ENCODE data around the gene ATAD2B. TPM values are rescaled to one million over a fixed set of nuclear protein-coding genes. Genes with fewer than 3 reads are reported as not detected.
"Not testable (repeated sequence)": the region's sequence is repeated elsewhere in the genome, so short reads cannot be mapped to it uniquely, and the experiment has no call there.

The ATAD2B gene
- total RNA-seq, 1 experiment from 2014 or later, result 8.6 TPM

DNA sequence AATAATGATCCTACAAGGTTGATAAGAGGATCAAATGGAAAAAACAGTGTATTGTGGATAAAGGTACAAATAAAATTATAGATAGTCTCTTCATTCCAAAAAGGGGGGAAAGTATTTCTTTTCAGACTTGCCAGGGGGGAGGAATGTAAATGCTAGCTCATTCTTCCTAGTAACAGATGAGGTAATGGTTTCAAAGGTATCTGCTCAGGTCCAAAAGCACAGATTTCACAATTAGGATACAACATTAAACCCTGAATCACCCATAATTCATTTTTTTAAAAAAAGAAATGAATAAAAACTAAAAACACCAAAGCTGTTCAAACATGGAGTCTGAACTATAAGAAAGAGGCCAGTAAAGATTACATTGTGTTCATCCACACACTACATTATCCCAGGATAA is 142.0 kb downstream of the ATAD2B start:
- no peak overlapping the region for H3K9ac ChIP-seq (ENCODE audit: low read length)
- H3K36me3 ChIP-seq (ENCODE audit: low read depth, low read length), result no peaks in the 10 kb centered on the region
- no peaks in the 10 kb centered on the region for H4K20me1 ChIP-seq (ENCODE audit: low read length)
- no peak overlapping the region for H3K4me2 ChIP-seq (ENCODE audit: low read length)
- TF ChIP-seq EZH2phosphoT487 (IDR thresholded peaks at IDR 0.05; ENCODE audit: borderline replicate concordance, low read length) (no peak), EZH2 (IDR thresholded peaks at IDR 0.05; ENCODE audit: low read length, unreplicated experiment) (no peak)
- TF ChIP-seq, protein P1, sequence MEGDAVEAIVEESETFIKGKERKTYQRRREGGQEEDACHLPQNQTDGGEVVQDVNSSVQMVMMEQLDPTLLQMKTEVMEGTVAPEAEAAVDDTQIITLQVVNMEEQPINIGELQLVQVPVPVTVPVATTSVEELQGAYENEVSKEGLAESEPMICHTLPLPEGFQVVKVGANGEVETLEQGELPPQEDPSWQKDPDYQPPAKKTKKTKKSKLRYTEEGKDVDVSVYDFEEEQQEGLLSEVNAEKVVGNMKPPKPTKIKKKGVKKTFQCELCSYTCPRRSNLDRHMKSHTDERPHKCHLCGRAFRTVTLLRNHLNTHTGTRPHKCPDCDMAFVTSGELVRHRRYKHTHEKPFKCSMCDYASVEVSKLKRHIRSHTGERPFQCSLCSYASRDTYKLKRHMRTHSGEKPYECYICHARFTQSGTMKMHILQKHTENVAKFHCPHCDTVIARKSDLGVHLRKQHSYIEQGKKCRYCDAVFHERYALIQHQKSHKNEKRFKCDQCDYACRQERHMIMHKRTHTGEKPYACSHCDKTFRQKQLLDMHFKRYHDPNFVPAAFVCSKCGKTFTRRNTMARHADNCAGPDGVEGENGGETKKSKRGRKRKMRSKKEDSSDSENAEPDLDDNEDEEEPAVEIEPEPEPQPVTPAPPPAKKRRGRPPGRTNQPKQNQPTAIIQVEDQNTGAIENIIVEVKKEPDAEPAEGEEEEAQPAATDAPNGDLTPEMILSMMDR (conservative IDR thresholded peaks at IDR 0.05; ENCODE audit: low read depth, low read length), result no peak
- ATAC-seq, result no peak
- H3K4me3 ChIP-seq (ENCODE audit: low read length), result no peak overlapping the region
- H2AFZ ChIP-seq (ENCODE audit: low read length), result no peak overlapping the region
- ChIA-PET POLR2A (ENCODE audit: unreplicated experiment) (no interaction called here), CTCF (no interaction called here)
- intact Hi-C loops (cut with micrococcal nuclease), result no loop called here
- BruUV-seq (replicated peaks), result no TSS peak
- peaks cover 30% of the 10 kb centered on the region for H3K4me1 ChIP-seq (ENCODE audit: insufficient read depth, low read length)
- no peak overlapping the region for H3K27ac ChIP-seq (ENCODE audit: low read length)
- H3K27me3 ChIP-seq (ENCODE audit: low read length), result no peaks in the 10 kb centered on the region
- H3K9me3 ChIP-seq (ENCODE audit: low read length), result no peaks in the 10 kb centered on the region
- H3F3A ChIP-seq (ENCODE audit: low read length, unreplicated experiment), result peaks cover 10% of the 10 kb centered on the region
- H3K79me2 ChIP-seq (ENCODE audit: low read length), result no peaks in the 10 kb centered on the region
- H3K9me2 ChIP-seq (replicated peaks; ENCODE audit: low read length), result no peaks in the 10 kb centered on the region
- DNase-seq, result no peak

GRCh38 chr2:23782646-23783045 is 144.3 kb downstream of the ATAD2B start:
- no TSS peak for BruUV-seq (replicated peaks)
- POLR2A ChIA-PET (ENCODE audit: unreplicated experiment), result no interaction called here
- no peaks in the 10 kb centered on the region for H3K9me3 ChIP-seq (ENCODE audit: low read length)
- H3K4me2 ChIP-seq (ENCODE audit: low read length), result no peak overlapping the region
- H3K79me2 ChIP-seq (ENCODE audit: low read length), result no peaks in the 10 kb centered on the region
- H4K20me1 ChIP-seq (ENCODE audit: low read length), result no peaks in the 10 kb centered on the region
- H3K9ac ChIP-seq (ENCODE audit: low read length), result no peak overlapping the region
- ATAC-seq (no peak), DNase-seq (no peak)
- no peaks in the 10 kb centered on the region; the same call in 1 of the 2 replicates for H3K36me3 ChIP-seq (ENCODE audit: low read depth, low read length)
- H3K9me2 ChIP-seq (replicated peaks; ENCODE audit: low read length), result no peaks in the 10 kb centered on the region
- H2AFZ ChIP-seq (ENCODE audit: low read length), result no peak overlapping the region
- CTCF ChIA-PET, result interaction anchor here (0.6 kb wide), 1 partner anchor 21 kb away, joined by 5 read pairs; no protein-coding TSS in a partner anchor
- H3F3A ChIP-seq (ENCODE audit: low read length, unreplicated experiment), result no peaks in the 10 kb centered on the region
- H3K27ac ChIP-seq (ENCODE audit: low read length), result no peak overlapping the region
- intact Hi-C loops (cut with micrococcal nuclease), result no loop called here
- H3K4me3 ChIP-seq (ENCODE audit: low read length), result no peak overlapping the region
- TF ChIP-seq EZH2phosphoT487 (IDR thresholded peaks at IDR 0.05; ENCODE audit: borderline replicate concordance, low read length) (no peak), EZH2 (IDR thresholded peaks at IDR 0.05; ENCODE audit: low read length, unreplicated experiment) (no peak)
- TF ChIP-seq, protein P1 (conservative IDR thresholded peaks at IDR 0.05; ENCODE audit: low read depth, low read length), result no peak
- H3K27me3 ChIP-seq (ENCODE audit: low read length), result no peaks in the 10 kb centered on the region
- H3K4me1 ChIP-seq (ENCODE audit: insufficient read depth, low read length), result peaks cover 7% of the 10 kb centered on the region

GRCh38 chr2:23782126-23782525 is 144.8 kb downstream of the ATAD2B start:
- BruUV-seq (replicated peaks), result no TSS peak
- Histone ChIP-seq H4K20me1 (ENCODE audit: low read length) (no peaks in the 10 kb centered on the region), H3K27ac (ENCODE audit: low read length) (no peak overlapping the region), H3K4me1 (ENCODE audit: insufficient read depth, low read length) (peaks cover 2% of the 10 kb centered on the region; the same call in 1 of the 2 replicates), H3K4me3 (ENCODE audit: low read length) (no peak overlapping the region), H3K4me2 (ENCODE audit: low read length) (no peak overlapping the region), H2AFZ (ENCODE audit: low read length) (no peak overlapping the region), H3K36me3 (ENCODE audit: low read depth, low read length) (no peaks in the 10 kb centered on the region; the same call in 1 of the 2 replicates), H3K9me3 (ENCODE audit: low read length) (no peaks in the 10 kb centered on the region), H3K9me2 (replicated peaks; ENCODE audit: low read length) (no peaks in the 10 kb centered on the region), H3K9ac (ENCODE audit: low read length) (no peak overlapping the region), H3F3A (ENCODE audit: low read length, unreplicated experiment) (no peaks in the 10 kb centered on the region), H3K27me3 (ENCODE audit: low read length) (no peaks in the 10 kb centered on the region), H3K79me2 (ENCODE audit: low read length) (no peaks in the 10 kb centered on the region)
- no peak for DNase-seq
- CTCF ChIA-PET, result no interaction called here
- POLR2A ChIA-PET (ENCODE audit: unreplicated experiment), result no interaction called here
- intact Hi-C loops (cut with micrococcal nuclease), result no loop called here
- ATAC-seq, result no peak
- TF ChIP-seq EZH2phosphoT487 (IDR thresholded peaks at IDR 0.05; ENCODE audit: borderline replicate concordance, low read length) (no peak), EZH2 (IDR thresholded peaks at IDR 0.05; ENCODE audit: low read length, unreplicated experiment) (no peak)
- TF ChIP-seq, protein P1 (conservative IDR thresholded peaks at IDR 0.05; ENCODE audit: low read depth, low read length), result no peak

DNA sequence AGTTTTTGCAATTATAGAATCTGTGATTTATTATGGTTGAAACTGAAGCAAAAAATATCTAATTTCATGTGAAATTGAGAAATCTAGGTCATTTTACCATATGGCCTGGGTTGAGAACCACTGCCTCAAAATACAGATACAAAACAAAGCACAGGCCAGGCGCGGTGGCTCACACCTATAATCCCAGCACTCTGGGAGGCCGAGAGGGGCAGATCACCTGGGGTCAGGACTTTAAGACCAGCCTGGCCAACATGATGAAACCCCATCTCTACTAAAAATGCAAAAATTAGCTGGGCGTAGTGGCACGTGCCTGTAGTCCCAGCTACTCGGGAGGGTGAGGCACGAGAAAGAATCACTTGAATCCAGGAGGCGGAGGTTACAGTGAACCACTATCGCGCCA is 146.5 kb downstream of the ATAD2B start:
- H3K4me3 ChIP-seq (ENCODE audit: low read length); CTCF ChIA-PET; H3K9ac ChIP-seq (ENCODE audit: low read length); H3K27me3 ChIP-seq (ENCODE audit: low read length); H3F3A ChIP-seq (ENCODE audit: low read length, unreplicated experiment); intact Hi-C loops (cut with micrococcal nuclease); H3K79me2 ChIP-seq (ENCODE audit: low read length); POLR2A ChIA-PET (ENCODE audit: unreplicated experiment); H4K20me1 ChIP-seq (ENCODE audit: low read length); DNase-seq; H3K4me2 ChIP-seq (ENCODE audit: low read length); H3K27ac ChIP-seq (ENCODE audit: low read length); H2AFZ ChIP-seq (ENCODE audit: low read length); BruUV-seq (replicated peaks); H3K9me2 ChIP-seq (replicated peaks; ENCODE audit: low read length); ATAC-seq; H3K9me3 ChIP-seq (ENCODE audit: low read length); H3K4me1 ChIP-seq (ENCODE audit: insufficient read depth, low read length); H3K36me3 ChIP-seq (ENCODE audit: low read depth, low read length): not testable (repeated sequence)

Data from PC-3 (cell line).